Kidney (tissue), 14 donors: ENCODE results near the gene RANBP1. TPM values are rescaled to one million over a fixed set of nuclear protein-coding genes. Genes with fewer than 3 reads are reported as not detected.

Experiments used
- DNase-seq, 5 donors: peaks; one replicate each; pipeline ENCODE4 v3.0.0-alpha.2; 2013 to 2020
- FAIRE-seq: peaks from 2 replicates; lab custom pipeline; 2012; peaks lifted over from hg19 to GRCh38; lab: Jason Lieb, UNC
- H3K27ac ChIP-seq, 2 donors: one replicate each; pipeline ENCODE4 v1.7.0; 2013; ENCODE audit warnings: low read depth in 2 of 2, low read length in 2 of 2, inconsistent platforms in 1 of 2
- H3K27me3 ChIP-seq: one replicate; pipeline ENCODE4 v1.7.1; 2013; ENCODE audit warnings: low read length, inconsistent platforms; ENCODE audit not compliant: control insufficient read depth, insufficient read depth
- H3K36me3 ChIP-seq, 3 donors: one replicate each; pipeline versions ENCODE4 v1.7.0 to v1.7.1; 2013; ENCODE audit warnings: low read length in 3 of 3, control low read depth in 1 of 3, inconsistent platforms in 1 of 3; ENCODE audit not compliant: insufficient read depth in 3 of 3, control insufficient read depth in 2 of 3
- H3K4me1 ChIP-seq, 3 donors: one replicate each; pipeline versions ENCODE4 v1.7.0 to v1.7.1; 2013; ENCODE audit warnings: low read length in 3 of 3, inconsistent platforms in 1 of 3, low read depth in 1 of 3; ENCODE audit not compliant: control insufficient read depth in 2 of 3, insufficient read depth in 2 of 3
- H3K4me3 ChIP-seq, 3 donors: one replicate each; pipeline versions ENCODE4 v1.7.0 to v1.8.1; 2013; ENCODE audit warnings: low read length in 3 of 3, control low read depth in 1 of 3, inconsistent platforms in 1 of 3
- H3K9ac ChIP-seq, 3 donors: one replicate each; pipeline versions ENCODE4 v1.7.0 to v1.7.1; 2013; ENCODE audit warnings: low read length in 3 of 3, control low read depth in 1 of 3, inconsistent platforms in 1 of 3
- H3K9me3 ChIP-seq, 3 donors: one replicate each; pipeline versions ENCODE4 v1.7.0 to v1.7.1; 2013; ENCODE audit warnings: low read length in 3 of 3, control low read depth in 1 of 3, inconsistent platforms in 1 of 3; ENCODE audit not compliant: control insufficient read depth in 2 of 3, insufficient read depth in 1 of 3
- CTCF ChIP-seq: IDR thresholded peaks from 3 replicates; pipeline ENCODE4 v1.5.1; 2012; ENCODE audit warnings: mild to moderate bottlenecking, moderate library complexity, borderline replicate concordance; ENCODE audit not compliant: insufficient read depth; ENCODE audit errors: extremely low read depth
- intact Hi-C: fragments of 100-400 bp; cut with DNase I; formaldehyde crosslinking; loops from one replicate; pipeline ENCODE4 v1.11.1; 2022
- polyA plus RNA-seq: library from polyadenylated mRNA; stranded (reverse); fragments of 350-450 nt; fragmentation: Illumina TruSeq; extraction: RNeasy Lipid Tissue Mini Kit (QIAGEN cat#74804); gene quantifications from one replicate; pipeline ENCODE4 v1.2.3, GENCODE V29; 2014; ENCODE audit warnings: low read depth, low replicate concordance; ENCODE audit not compliant: insufficient read depth
- total RNA-seq: library from RNA; stranded (reverse); fragmentation: NEBNext Ultra II Directional; extraction: Animal tissue kit (Norgen Biotek cat#: 25700); gene quantifications from one replicate; pipeline ENCODE4 v1.2.1, GENCODE V29; 2021
- donor health status: control.
- donor health status: control.
- donor health status: control.
- donor health status: control.
- donor health status: control.
- donor health status: DM: yes; HTN: yes; CAD: no.
- donor health status: Normal renal cell carcinoma (clear cell type).

The RANBP1 gene
- total and polyA plus RNA-seq, 2 donors from 2014 or later, result 67.2 to 80.5 TPM

DNA sequence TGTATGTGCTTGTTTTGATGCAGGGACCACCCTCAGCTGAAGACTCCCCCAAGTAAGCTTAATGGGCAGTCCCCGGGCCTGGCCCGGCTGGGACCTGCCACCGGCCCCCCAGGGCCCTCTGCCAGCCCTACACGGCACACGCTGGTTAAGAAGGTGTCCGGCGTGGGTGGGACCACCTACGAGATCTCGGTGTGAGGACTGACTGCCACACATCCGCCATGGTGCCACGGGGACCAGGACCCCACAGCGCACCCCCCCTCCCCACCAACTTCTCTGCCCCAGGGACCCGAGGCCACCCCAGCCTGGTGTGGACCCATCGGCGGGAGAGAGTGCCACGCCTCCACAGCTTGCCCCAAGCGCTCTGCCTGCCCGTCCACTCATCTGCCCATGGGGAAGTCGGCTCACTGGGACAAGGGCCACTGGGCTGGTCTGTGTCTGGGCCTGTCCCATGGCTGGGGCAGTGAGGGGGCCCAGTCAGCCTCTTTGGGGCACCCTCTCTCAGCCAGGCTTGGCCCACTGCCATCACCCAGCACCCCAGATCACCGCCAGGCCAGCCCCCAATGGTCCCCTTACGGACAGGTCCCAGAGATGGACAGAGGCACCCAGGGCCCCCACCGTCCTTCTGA, 29.4 kb downstream of the RANBP1 start:
- H3K36me3 ChIP-seq, result no peaks in the 10 kb centered on the region

GRCh38 chr22:20145832-20146223, 29.9 kb downstream of the RANBP1 start:
- no peak for FAIRE-seq
- Histone ChIP-seq H3K36me3 (no peaks in the 10 kb centered on the region), H3K4me1 (no peaks in the 10 kb centered on the region), H3K27ac (no peak overlapping the region), H3K9me3 (no peaks in the 10 kb centered on the region), H3K4me3 (no peak overlapping the region), H3K27me3 (no peaks in the 10 kb centered on the region), H3K9ac (no peak overlapping the region)
- intact Hi-C loops, result no loop called here
- DNase-seq, result no peak
- TF ChIP-seq CTCF, result no peak

More for the DNA sequence above, 29.4 kb downstream of the RANBP1 start:
- no peaks in the 10 kb centered on the region for H3K4me1 ChIP-seq
- no peak overlapping the region for H3K9ac ChIP-seq
- no peak overlapping the region for H3K27ac ChIP-seq
- no peaks in the 10 kb centered on the region for H3K9me3 ChIP-seq
- H3K27me3 ChIP-seq, result no peaks in the 10 kb centered on the region
- intact Hi-C loops, result no loop called here
- H3K4me3 ChIP-seq, result no peak overlapping the region
- DNase-seq, result no peak
- TF ChIP-seq CTCF, result no peak
- no peak for FAIRE-seq

DNA sequence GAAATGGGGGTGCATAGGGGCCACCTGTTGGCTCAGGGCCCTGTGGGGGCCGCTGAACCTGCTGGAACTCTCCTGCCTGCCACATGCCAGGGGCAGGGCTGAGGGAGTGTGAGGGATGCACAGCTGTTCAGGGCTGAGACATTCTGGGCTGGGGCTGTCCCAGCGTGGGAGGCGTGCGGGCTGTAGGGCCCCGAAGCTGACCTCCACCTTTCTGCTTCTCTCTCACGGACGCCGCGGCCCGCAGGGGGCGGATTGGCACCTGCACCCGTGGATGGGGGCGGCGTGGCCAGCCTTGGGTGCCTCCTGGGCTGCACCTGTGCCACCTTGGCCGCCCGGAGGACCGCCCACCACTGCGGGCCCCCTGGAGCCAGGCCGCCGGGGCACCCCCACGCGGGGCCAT, 30.9 kb downstream of the RANBP1 start:
- H3K27me3 ChIP-seq, result no peaks in the 10 kb centered on the region
- DNase-seq (no peak), FAIRE-seq (no peak)
- H3K36me3 ChIP-seq, result no peaks in the 10 kb centered on the region
- no peaks in the 10 kb centered on the region for H3K9me3 ChIP-seq
- intact Hi-C loops, result no loop called here
- TF ChIP-seq CTCF, result no peak
- H3K4me1 ChIP-seq, result no peaks in the 10 kb centered on the region
- H3K4me3 ChIP-seq, result no peak overlapping the region
- H3K9ac ChIP-seq, result no peak overlapping the region
- H3K27ac ChIP-seq, result no peak overlapping the region
